ENCODE data around the gene CHRNB4.
A peak's percentile ranks its signal among the peaks of the same experiment; 100 is the strongest.

CHRNB4 gene

DNA sequence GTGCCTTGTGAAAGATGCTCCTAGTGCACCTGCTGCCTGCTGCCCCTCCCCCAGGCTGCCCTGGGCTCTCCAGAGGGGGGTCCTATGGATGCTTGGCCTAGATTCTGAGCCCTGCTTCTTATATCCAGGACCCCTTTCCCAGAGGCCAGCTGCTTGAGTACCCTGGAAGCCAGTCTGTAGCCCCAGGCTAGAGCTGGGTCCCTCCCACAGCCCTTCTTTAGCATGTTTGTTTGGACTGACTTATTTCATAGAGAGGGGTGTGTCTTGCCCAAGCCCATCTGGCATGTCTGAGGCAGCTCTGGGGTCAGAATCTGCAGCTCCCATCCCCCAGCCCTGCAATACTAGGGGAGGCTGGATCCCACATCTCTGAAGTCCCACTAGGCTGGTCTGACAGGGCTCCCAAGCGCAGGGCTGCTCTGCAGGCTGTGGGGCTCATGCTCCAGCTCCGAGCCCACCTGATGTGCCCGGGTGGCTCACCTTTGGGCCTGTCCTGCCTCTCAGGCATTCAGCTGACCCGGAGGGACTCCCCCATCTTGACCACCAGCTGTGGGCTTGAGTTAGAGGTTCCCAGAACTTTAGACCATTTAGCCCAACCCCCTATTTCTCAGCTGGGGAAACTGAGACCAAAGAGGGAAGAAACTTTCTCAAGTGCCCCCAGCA is 3.1 kb downstream of the CHRNB4 start:
- Histone ChIP-seq H3K4me3 (no peak overlapping the region), H3K27ac (no peak overlapping the region)

DNA sequence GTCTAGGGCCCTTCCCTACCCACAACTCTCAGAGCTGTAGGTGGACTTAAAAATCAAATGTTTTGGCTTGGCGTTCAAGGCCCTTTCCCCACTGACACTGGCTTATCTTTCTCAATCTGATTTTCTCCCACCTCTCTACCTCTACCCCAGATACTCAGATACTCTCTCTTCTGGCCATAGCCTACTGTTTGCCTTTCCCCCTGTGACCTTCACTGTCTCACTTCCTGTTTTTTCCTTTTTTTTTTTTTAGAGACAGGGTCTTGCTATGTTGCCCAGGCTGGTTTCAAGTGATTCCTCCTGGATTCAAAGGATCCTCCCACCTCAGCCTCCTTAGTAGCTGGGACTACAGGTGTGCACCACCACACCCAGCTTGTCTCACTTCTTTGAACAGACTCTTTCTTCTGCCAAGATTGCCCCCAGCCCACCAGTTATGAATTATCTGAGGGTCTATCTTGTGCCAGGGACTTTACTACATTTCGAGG is 4.6 kb downstream of the CHRNB4 start:
- H3K4me3 ChIP-seq, result no peak overlapping the region
- H3K27ac ChIP-seq, result no peak overlapping the region

DNA sequence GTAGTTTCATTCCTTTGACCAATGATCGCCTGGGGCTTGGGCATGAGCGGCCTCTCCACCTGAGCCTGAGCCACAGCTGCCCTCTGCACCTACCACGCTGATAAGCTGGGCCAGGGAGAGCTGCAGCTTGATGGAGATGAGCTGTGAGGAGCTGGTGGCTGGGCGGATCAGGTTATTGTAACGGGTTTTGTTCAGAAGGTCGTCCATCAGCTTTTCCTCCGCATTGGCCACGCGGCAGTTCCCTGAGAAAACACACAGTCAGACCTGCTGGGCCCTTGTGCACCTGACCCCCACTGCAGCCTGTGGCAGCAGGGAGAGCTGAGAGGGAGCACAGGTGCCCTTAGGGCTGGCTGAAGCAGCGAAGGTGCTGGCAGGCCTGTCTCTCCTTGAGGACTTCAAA is 5.7 kb downstream of the CHRNB4 start:
- H3K27ac ChIP-seq, result no peak overlapping the region
- no peak overlapping the region for H3K4me3 ChIP-seq

DNA sequence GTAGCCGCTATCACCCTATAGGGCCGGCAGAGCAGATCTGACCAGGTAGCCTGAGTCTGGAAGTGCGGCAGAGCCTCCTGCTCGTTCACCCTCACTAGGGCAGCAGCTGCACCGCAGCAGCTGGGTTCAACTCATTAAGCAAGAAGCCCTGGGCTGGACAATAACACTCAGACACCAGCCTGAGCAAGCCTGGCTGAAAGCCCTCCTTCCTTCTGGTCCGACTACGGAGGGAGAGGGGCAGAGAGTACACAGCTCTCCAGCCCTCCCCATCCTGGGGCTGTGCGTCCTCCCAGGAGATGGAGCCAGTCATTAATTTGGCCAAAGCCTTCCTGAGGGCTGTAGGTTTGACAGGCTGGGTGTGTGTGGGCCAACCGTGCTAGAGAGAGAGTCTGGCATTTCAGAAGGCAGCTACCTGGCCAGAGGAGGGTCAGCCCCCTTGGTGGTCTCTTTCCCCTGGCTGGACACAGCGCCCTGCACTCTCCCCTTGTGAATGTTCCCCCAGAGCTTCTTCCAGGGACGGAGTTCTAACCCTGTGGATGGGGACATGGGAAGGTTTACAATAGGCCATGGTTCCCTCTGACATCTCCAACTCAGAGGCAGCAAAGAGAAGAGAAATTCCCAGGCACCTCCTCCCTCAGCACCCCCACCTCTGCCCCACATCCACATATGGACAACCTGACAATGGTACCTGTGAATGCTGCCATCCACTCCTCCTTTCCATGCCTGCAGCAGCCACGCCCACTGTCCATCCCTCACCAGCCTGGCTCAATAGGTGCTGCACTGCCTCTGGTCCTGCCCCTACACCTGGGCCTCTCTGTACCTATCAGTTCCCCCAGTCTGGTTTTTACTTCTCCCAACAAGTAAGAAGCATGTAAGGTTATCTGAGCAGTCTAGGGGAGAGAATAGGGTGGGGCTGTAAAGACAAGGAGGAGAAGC is 6.5 kb downstream of the CHRNB4 start:
- Histone ChIP-seq H3K4me3 (no peak overlapping the region), H3K27ac (no peak overlapping the region)

DNA sequence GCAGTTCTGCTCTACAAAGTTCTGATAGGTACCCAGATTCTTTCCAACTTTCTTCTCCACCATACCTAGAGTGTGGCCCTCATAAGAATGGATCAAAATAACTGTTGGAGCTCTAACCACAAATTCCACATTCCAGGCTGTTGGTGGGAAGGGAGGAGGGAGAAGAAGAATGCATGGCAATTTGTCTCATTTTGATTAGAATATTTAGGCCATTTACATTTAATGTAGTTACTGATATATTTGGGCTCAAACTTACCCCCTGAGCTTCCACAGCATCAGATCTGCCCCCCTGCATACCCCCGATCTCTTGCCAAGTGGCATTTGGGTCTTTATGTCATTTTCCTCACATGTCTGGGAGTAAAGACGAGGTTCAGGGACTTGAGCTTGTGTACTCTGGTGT is 7.7 kb downstream of the CHRNB4 start:
- Histone ChIP-seq H3K27ac (no peak overlapping the region), H3K4me3 (no peak overlapping the region)

DNA sequence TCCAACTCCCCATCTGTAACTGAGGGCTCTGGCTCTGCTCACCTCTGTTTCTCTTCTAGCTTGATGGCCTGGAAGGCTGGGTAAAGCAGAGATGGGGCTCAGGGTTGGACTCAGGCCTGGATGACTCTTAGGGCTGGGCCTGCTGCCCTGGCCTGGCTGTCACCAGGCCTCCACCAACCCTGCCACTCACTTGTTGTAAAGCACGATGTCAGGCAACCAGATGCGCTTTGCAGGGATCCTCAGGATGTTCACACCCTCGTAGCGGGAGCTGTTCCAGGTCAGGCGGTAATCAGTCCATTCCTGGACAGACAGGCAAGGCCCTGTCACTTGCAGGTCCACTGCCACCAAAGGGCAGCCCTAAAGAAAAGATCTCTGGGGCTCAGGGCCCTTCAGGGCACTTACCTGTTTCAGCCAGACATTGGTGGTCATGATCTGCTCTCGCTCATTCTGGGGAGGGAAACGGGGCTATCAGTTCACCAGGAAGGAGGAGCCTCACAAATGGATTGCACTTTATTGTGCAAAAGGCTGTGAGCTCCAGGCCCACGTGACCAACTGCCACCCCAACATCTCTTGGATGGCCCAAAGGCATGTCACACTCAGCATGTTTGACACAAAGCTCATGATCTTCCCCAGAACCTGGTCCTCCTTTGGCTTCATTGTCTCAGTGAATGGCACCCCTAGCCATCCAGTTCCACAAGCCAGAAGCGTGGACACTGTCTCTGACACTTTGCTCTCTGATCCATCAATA is 9.9 kb downstream of the CHRNB4 start:
- Histone ChIP-seq H3K27ac (no peak overlapping the region), H3K4me3 (no peak overlapping the region)

DNA sequence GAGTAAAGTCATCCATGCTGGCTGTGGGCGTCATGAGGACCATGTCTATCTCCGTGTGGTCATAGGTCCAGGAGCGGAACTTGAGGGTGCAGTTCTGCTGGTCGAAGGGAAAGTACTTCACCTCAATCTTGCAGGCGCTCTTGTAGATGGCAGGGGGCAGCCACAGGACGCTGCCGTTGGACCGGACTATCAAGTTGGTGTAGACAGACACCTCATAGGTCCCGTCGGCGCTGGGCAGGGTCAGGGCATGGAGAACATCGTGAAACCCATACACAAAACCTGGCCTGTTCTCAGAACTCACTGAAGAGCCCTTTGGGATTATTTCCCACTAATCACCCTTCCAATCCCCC is 11.3 kb downstream of the CHRNB4 start:
- H3K27ac ChIP-seq, result no peak overlapping the region

DNA sequence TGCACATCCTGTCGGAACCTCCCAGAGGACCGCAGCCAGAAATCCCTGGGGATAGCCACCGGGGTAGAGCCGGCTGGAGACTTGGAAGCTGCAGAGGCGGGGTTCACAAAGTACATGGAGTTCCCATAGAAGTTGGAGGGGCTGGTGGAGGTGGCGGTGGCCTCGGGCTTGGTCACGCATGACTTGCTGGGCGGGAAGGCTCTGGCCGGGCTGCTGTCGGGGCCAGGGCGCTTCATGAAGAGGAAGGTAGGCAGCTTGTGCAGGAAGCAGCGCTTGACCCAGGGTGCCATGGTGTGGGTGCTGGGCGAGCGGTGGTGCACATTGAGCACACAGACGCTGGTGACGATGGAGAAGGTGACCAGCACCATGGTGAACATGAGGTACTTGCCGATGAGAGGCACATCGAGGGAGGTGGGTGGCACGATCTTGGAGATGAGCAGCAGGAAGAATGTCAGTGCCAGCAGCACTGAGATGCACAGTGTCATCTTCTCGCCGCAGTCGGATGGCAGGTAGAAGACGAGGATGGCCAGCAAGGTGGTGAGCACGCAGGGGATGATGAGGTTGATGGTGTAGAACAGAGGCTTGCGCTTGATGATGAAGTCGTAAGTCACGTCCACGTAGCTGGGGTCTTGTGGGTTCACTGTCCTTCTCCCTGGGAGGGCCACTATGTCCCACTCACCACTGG is 11.8 kb downstream of the CHRNB4 start:
- Histone ChIP-seq H3K4me3 (no peak overlapping the region), H3K27ac (no peak overlapping the region)

More for the DNA sequence above, 11.3 kb downstream of the CHRNB4 start:
- H3K4me3 ChIP-seq, result no peak overlapping the region

DNA sequence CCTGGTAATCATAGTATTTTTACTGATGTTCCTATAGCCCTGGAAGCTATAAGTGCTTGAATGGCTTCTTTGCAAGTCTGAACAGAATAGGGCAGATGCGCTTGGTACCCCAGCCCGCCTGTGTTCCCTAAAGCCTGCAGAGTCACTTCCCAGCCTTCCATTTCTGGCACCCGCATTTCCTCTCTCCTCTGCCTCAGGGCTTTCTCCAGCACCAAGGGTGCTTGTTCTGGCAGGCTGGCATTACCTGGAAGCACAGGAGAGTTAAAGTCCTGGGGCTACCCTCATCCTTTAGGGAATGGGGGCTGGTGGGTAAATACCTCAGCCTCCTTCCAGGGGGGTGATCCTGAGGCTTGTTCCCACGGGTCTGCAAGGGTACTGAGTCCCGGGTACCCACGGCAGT is 12.8 kb downstream of the CHRNB4 start:
- no peak overlapping the region for H3K27ac ChIP-seq
- no peak overlapping the region for H3K4me3 ChIP-seq

DNA sequence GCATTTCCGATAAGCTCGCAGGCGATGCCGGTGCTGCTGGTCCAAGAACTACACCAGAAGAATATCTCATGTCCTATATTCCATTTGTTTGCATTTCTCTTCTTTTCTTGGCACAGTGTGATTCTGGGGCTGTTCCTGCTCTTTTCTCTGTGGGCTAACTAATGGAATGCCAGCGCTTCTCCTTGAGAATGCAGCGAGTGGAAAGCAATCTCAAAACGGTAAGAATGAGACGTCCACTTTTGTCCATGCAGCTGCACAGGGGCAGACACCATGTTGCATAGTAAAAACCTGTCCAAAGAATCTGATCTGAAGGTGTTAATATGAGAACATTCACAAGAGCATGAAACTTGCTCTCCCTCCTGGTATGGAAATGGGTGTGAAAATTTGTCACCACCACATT is 13.7 kb downstream of the CHRNB4 start:
- H3K4me3 ChIP-seq, result no peak overlapping the region
- no peak overlapping the region for H3K27ac ChIP-seq

DNA sequence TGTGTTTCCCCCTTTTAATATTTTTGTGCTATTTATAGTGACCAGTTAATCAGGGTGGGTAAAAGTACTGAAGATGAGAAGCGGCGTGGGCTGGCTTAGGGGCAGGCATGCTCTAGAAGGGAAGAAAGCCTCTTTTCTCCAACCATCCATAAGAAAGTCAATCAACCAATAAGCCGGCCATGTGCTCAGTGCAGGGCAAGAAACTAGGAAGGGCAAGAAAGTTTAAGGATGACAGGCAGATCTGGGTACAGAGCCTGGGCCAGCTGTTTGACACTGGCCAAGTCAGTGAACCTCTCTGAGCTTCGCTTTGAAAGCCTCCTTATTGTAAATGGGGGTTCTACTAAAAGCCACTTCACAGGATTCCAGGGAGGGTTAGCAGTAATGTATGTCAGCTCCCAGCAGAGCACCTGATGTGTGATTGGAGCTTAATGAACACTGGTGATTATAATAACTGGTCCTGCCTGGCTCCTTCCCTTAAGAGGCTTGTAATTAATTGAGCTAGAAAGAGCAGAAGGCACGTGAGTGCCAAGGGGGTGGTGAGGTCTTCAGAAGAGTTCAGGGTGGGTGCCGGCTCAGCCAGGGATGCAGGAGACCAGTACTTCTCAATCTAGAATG is 14.5 kb downstream of the CHRNB4 start:
- Histone ChIP-seq H3K4me3 (no peak overlapping the region), H3K27ac (no peak overlapping the region)

DNA sequence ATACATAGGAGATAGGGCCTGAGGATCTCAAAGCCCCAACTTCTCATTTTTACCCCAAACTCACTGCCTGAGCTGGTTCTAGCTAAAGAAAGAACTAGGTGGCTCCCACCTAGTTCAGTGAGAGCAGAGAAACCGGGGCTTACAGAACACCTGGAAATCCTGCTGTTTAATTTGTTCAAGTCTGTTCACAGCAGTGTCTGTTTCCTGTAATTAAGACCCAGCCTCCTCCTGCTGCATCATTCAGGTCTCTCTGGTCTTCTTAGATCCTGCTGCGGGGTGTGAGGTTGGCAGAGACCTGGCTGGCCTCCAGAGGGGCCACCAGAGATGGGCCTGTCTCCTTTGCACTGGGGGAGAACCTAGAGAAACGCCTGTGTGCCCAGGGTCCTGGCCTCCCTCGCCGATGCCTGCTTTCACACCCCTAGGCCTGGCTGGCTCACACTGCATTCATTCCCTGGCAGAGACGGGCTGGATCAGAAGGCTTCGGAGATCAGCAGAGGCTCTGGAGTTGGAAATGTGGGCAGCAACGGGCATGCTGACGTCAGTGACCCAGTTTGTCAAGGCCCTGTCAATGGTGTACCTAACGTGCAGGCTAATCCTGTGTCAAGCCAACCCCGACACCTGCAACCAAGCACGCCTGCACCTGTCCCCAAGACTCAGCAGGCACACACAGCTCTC is 15.3 kb downstream of the CHRNB4 start:
- H3K4me3 ChIP-seq, result no peak overlapping the region

DNA sequence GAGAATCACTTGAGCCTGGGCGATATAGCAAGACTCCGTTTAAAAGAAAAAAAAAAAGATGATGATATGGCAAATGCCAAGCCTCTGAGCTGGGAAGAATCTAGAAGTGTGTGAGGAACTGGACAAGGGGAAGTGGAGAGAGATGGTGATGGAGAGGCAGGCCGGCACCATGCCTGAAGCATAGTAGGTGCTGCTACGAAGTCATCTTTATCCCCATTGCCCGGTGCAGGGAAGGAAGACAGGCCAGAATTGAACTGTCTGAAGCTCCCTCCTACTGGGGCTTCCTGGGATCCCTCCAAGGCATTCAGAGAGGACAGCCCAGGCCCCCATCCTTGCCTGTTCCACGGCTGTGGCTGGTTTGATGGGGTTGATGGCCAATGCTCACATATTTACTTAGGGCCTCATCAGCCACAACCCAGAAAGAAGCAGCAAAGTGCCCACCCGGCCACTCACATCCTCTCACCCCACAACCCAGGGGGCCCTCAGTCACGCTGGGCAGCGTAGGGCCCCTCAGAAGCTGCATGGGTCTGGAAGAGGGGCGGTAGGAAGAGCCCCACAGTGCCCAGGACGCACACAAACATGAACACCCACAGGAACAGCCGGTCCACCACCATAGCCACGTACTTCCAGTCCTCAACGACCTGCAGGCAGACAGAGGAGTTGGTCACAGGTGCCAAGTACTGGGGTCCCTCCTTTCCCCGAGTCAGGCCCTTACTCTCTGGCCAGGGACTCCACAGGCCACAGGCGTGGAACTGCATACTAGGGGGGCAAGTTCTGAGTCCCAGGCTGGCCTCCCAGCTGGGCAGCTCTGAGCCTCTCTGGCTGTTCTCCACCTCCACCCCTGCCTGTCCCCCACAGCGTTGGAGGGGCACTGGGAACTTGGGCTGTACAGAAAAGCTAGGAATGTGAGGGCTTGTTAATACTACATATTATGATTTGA is 16.1 kb downstream of the CHRNB4 start:
- H3K27ac ChIP-seq, result peak overlapping the region in 1 of 21 experiments; percentile 24
- H3K4me3 ChIP-seq, result no peak overlapping the region

More for the DNA sequence above, 15.3 kb downstream of the CHRNB4 start:
- peak overlapping the region in 2 of 21 experiments; percentile 11 to 24 for H3K27ac ChIP-seq

DNA sequence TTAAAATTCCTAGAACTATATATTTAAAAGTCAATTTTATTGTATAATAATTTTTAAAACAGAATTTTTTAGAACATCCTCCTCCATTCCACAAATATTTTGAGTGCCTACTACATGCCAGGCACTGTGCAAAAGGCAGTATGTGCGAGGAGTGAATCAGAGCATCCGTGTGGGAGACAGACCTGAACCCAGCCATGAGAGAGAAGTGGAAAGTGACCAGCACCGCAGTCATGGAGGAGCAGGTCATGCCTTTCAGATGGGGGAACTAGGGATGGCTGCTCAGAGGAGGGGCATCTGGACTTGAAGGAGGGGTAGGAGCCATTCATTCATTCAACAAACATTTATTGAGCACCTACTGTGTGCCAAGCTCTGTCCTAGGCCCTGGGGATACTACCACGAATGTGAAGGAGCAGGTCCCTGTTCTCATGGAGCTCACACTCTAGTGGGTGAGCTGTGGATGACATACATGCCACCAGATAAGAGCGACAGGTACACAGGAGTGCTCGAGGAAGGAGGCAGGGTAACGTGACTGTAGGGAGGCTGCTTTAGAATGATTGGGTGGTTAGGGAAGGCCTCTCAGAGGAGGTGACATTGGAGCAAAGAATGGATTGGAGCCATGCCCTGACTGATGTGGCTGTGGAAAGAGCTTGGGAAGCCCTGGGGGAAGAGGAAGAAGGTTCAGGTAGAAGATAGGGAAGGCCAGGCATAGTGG is 17.1 kb downstream of the CHRNB4 start:
- Histone ChIP-seq H3K4me3 (no peak overlapping the region), H3K27ac (no peak overlapping the region)

DNA sequence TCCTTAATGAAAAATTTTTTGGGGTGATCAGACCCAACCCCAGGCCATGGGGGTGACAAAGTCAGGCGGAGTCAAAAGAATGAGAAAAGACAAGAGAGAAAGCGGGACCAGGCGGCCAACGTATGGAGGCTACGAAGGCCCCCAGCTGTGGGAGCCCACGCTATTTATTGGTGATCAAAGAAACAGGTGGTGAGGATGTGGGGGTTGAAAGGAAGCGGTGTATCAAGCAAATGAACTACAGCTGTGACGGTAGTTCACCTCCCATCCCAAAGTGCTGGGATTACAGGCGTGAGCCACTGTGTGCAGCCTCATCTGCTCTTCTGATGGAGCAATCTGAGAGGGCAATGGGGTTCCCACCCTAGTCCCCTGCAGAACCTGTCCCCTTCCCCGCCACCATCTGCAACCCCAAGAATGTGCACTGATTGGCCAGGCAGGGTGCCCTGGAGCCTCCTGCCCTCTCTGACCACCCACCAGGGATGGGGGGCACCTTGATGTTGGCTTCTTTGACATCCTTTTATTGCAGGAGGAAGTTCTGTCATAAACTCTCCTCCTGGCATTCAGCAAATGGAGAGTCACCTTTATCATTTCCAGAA is 19.1 kb downstream of the CHRNB4 start:
- no peak overlapping the region for H3K4me3 ChIP-seq
- H3K27ac ChIP-seq, result no peak overlapping the region

DNA sequence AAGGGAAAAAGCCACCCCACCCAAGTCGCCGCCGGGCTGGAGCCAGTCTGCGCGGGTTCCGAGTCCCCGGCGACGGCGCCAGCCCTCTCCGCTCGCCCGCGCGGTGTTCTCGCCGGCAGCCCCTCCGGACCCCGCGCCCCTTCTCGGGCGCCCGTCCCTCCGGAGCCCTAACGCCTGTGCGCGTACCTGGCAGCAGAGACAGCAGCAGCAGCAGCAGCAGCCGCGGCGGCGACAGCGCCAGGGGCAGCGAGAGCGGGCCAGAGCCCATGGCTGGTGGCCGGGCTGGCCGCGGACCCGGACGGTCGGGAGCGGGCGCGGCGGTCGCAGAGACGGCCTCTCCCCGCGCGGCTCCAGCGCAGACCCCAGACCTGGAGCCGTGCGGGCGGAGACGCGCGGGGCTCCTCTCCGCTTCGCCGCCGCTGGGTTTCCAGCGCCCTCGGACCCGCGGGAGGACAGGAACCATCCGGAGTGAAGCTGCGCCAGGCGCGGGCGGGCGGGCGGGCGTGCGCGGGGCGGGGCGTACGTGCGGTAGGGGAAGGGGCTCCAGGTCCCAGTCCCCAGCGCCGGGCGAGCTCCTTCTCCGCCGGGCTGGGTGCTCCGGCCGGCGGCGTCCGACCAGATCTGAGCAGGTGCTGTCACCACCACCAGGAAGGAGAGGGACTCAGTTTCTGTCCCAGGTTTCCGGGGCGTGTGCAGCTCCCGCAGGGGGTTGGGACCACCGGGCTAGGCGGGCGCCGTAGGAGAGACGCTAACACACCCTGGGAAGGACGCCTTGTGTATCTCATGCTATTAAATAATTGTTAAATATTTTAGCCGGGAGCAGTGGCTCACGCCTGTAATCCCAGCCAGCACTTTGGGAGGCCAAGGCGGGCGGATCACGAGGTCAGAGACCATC is 20.2 kb downstream of the CHRNB4 start, which contains the start of gene CHRNA3:
CHRNA3 (minus strand) TSS at position 470 of the 895 bp plus-strand sequence; CDS start at position 268, 202 bp downstream.
- Histone ChIP-seq H3K4me3 (peak within 1 kb of the TSS; percentile 9 to 43 (median 16)), H3K27ac (no peak within 1 kb of the TSS)
